HepG2 (cell line): ENCODE measurements around the gene PHACTR1. TPM values are rescaled to one million over a fixed set of nuclear protein-coding genes. Genes with fewer than 3 reads are reported as not detected.

Experiments used
- ATAC-seq: fragments of 200-7000 bp; cut with Tn5 transposase; 3 replicates; pipeline ENCODE4 v1.9.1; 2020; ENCODE audit warnings: mild to moderate bottlenecking, moderate library complexity
- BruUV-seq: library from RNA; stranded (reverse); fragments of 400-500 nt; replicated peaks from 2 replicates; lab custom pipeline; 2021; lab: Mats Ljungman, UMichigan
- CTCF ChIA-PET: fragments of 300-600 bp; formaldehyde crosslinking; extraction: SDS; loops from one replicate; lab custom pipeline; 2021; ENCODE audit warnings: low total read pairs, inconsistent platforms, low intra/inter-chr PET ratio; lab: Yijun Ruan, JAX
- POLR2A ChIA-PET: fragments of 350-600 bp; sonication (Branson Sonifier 250); formaldehyde crosslinking; loops from one replicate; lab custom pipeline; 2020; ENCODE audit warnings: antibody characterized with exemption, inconsistent platforms; lab: Yijun Ruan, JAX
- DNase-seq: peaks from one replicate; pipeline ENCODE4 v3.0.0-alpha.2; 2015; ENCODE audit warnings: low spot score
- FAIRE-seq: peaks from 3 replicates; lab custom pipeline; 2011; peaks lifted over from hg19 to GRCh38; lab: Jason Lieb, UNC
- H2AFZ ChIP-seq: one replicate; pipeline ENCODE4 v1.6.1; 2011; ENCODE audit warnings: low read length, inconsistent platforms
- H3K27ac ChIP-seq: fragments of 300-600 bp; 3 replicates; pipeline ENCODE4 v1.8.0; 2011; ENCODE audit warnings: mixed run types, mild to moderate bottlenecking, mixed read lengths, low read length, inconsistent platforms; ENCODE audit not compliant: insufficient read depth; ENCODE audit errors: extremely low read length
- H3K27me3 ChIP-seq, 2 experiments: fragments of 200-600 bp in 1 of 2; 2 replicates in 1 of 2; 3 replicates in 1 of 2; pipeline versions ENCODE4 v1.6.0 to v1.8.0; 2011; ENCODE audit warnings: low read length in 2 of 2, mild to moderate bottlenecking in 2 of 2, moderate library complexity in 2 of 2, inconsistent platforms in 1 of 2; ENCODE audit not compliant: insufficient read depth in 2 of 2, control insufficient read depth in 1 of 2
- H3K36me3 ChIP-seq, 2 experiments: fragments of 200-600 bp in 1 of 2; replicated peaks in 1 of 2; 2 replicates in 1 of 2; 3 replicates in 1 of 2; pipeline versions ENCODE4 v1.5.1 to v1.8.0; 2011; ENCODE audit warnings: low read length in 2 of 2, inconsistent platforms in 1 of 2; ENCODE audit not compliant: insufficient read depth in 2 of 2, control insufficient read depth in 1 of 2
- H3K4me1 ChIP-seq: 2 replicates; pipeline ENCODE4 v1.5.1; 2012; ENCODE audit warnings: low read length, inconsistent platforms; ENCODE audit not compliant: insufficient read depth
- H3K4me2 ChIP-seq: 2 replicates; pipeline ENCODE4 v1.6.0; 2011; ENCODE audit warnings: low read depth, low read length, inconsistent platforms
- H3K4me3 ChIP-seq, 3 experiments: fragments of 200-600 bp in 1 of 3; sonication (generic), shearing (Covaris generic) in 1 of 3; replicated peaks in 1 of 3; 2 replicates each; pipeline ENCODE4 v1.5.1; 2011 to 2016; ENCODE audit warnings: low read length in 3 of 3, inconsistent platforms in 2 of 3, low read depth in 2 of 3, mild to moderate bottlenecking in 2 of 3, control low read depth in 1 of 3, mixed read lengths in 1 of 3; ENCODE audit not compliant: insufficient read depth in 1 of 3
- H3K79me2 ChIP-seq: one replicate; pipeline ENCODE4 v1.6.1; 2011; ENCODE audit warnings: low read length, inconsistent platforms; ENCODE audit not compliant: insufficient read depth
- H3K9ac ChIP-seq: 2 replicates; pipeline ENCODE4 v1.6.0; 2011; ENCODE audit warnings: mild to moderate bottlenecking, low read depth, low read length, inconsistent platforms; ENCODE audit not compliant: insufficient read depth
- H3K9me3 ChIP-seq: 2 replicates; pipeline ENCODE4 v1.5.1; 2012; ENCODE audit warnings: mild to moderate bottlenecking, low read length
- H4K20me1 ChIP-seq: 2 replicates; pipeline ENCODE4 v1.6.0; 2011; ENCODE audit warnings: inconsistent platforms, mild to moderate bottlenecking, low read length, moderate library complexity; ENCODE audit not compliant: insufficient read depth
- EEA1 ChIP-seq: sonication (generic); formaldehyde crosslinking; IDR thresholded peaks from 2 replicates; pipeline ENCODE4 v1.5.1; 2020; ENCODE audit warnings: mild to moderate bottlenecking, missing genetic modification reagents, borderline replicate concordance
- ZFAT ChIP-seq: sonication (generic); formaldehyde crosslinking; conservative IDR thresholded peaks from 2 replicates; pipeline ENCODE4 v1.8.1; 2023; ENCODE audit warnings: missing genetic modification reagents, inconsistent platforms
- ZFP41 ChIP-seq: sonication (generic); formaldehyde crosslinking; IDR thresholded peaks from 2 replicates; pipeline ENCODE4 v1.4.0; 2020; ENCODE audit warnings: mild to moderate bottlenecking, missing genetic modification reagents, borderline replicate concordance
- ZNF160 ChIP-seq: sonication (generic); formaldehyde crosslinking; IDR thresholded peaks from 2 replicates; pipeline ENCODE4 v1.8.0; 2022; ENCODE audit warnings: mild to moderate bottlenecking, inconsistent platforms, missing genetic modification reagents
- ZNF235 ChIP-seq: sonication (generic); formaldehyde crosslinking; IDR thresholded peaks from 2 replicates; pipeline ENCODE4 v1.8.1; 2023; ENCODE audit warnings: mild to moderate bottlenecking, missing genetic modification reagents, borderline replicate concordance
- ZNF652 ChIP-seq: IDR thresholded peaks from 2 replicates; pipeline ENCODE4 v1.6.1; 2016; ENCODE audit warnings: low read depth, borderline replicate concordance
- WGBS: methylation state at CpG from one replicate; pipeline ENCODE4 v1.1.6; 2017; ENCODE audit warnings: low lambda C conversion rate; 5-methylcytosine and 5-hydroxymethylcytosine counted together
- in situ Hi-C: cut with HindIII; loops from 2 replicates; pipeline ENCODE4 v1.10.0; 2017; ENCODE audit warnings: low pct_unique_long_range_greater_than_20kb; ENCODE audit not compliant: extremely low pct_ligation_motif_present
- intact Hi-C: fragments of 100-400 bp; cut with micrococcal nuclease; formaldehyde crosslinking; loops from one replicate; pipeline ENCODE4 v1.10.0; 2022; ENCODE audit not compliant: unreplicated experiment
- polyA plus RNA-seq, 8 experiments: library from polyadenylated mRNA; depleted of rRNA in 3 of 8; stranded (reverse) in 7 of 8; unstranded in 1 of 8; fragments of >200 nt; fragmentation: Illumina TruSeq in 4 of 8; extraction: Trizol in 4 of 8; gene quantifications; 2 replicates each; pipeline versions ENCODE4 v1.2.1 to v1.2.3, GENCODE V29; 2011 to 2016; ENCODE audit warnings: low read depth in 4 of 8, missing spikeins in 1 of 8, mixed read lengths in 1 of 8; ENCODE audit not compliant: insufficient read depth in 1 of 8
- total RNA-seq, 5 experiments: library from RNA; depleted of rRNA; stranded (reverse); fragments of >200 nt; fragmentation: Illumina TruSeq; extraction: Trizol; gene quantifications; 2 replicates each; pipeline ENCODE4 v1.2.3, GENCODE V29; 2016; ENCODE audit warnings: low read depth in 1 of 5
- TF ChIP-seq, protein P1 (sequence below): sonication (generic); formaldehyde crosslinking; conservative IDR thresholded peaks from 2 replicates; pipeline ENCODE4 v1.4.0; 2020; ENCODE audit warnings: missing genetic modification reagents

The PHACTR1 gene
- total and polyA plus RNA-seq, 2 of the 13 experiments (the other 11 are each of a cell fraction or from before 2014, with no cell fraction given) = 0.09 TPM; not detected in 1

DNA sequence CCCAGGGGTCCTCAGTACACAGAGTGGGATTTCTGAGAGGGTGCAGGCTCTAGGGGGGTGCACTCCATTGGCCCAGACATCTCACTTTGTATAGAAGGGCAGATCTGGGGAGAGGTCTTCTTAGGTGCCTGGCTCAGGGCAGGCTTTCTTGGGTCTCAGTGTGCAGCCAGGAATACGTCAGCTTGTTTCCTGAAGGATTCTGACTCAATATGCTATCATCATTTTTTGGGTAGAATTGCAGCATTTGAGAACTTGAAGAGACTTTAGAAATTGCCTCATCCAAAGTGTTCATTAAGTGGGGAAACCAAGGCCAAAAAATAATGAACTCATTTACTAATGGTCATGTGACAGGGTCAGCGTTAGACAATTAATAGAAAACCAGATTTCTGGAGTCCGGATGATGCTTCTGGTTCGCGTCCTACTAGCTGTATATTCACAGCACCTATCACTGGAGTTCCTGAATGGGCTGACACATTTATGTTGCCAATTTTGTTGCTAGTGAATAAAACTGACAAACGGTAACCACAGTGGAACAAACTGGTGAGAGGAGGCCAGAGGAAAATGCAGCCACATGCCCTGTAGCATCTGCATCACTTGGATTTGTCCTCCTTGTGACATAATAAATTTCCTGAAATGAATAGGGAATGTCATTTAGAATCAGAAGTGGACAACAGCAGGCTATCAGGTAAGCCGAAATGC, 372.9 kb downstream of the PHACTR1 start:
- POLR2A ChIA-PET = no interaction called here
- Histone ChIP-seq H3K9ac (no peak overlapping the region), H3K9me3 (no peaks in the 10 kb centered on the region)
- WGBS = 51% methylated on average over 7 of the region's 7 CpGs
- TF ChIP-seq, protein P1, sequence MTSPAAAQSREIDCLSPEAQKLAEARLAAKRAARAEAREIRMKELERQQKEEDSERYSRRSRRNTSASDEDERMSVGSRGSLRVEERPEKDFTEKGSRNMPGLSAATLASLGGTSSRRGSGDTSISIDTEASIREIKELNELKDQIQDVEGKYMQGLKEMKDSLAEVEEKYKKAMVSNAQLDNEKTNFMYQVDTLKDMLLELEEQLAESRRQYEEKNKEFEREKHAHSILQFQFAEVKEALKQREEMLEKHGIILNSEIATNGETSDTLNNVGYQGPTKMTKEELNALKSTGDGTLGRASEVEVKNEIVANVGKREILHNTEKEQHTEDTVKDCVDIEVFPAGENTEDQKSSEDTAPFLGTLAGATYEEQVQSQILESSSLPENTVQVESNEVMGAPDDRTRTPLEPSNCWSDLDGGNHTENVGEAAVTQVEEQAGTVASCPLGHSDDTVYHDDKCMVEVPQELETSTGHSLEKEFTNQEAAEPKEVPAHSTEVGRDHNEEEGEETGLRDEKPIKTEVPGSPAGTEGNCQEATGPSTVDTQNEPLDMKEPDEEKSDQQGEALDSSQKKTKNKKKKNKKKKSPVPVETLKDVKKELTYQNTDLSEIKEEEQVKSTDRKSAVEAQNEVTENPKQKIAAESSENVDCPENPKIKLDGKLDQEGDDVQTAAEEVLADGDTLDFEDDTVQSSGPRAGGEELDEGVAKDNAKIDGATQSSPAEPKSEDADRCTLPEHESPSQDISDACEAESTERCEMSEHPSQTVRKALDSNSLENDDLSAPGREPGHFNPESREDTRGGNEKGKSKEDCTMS (CRISPR knock-in tag) = no peak
- TF ChIP-seq ZFP41 = no peak
- no peak for TF ChIP-seq ZNF160
- no peak for TF ChIP-seq ZNF652 (CRISPR knock-in tag)
- TF ChIP-seq EEA1 = no peak
- TF ChIP-seq ZFAT (CRISPR knock-in tag) = no peak
- TF ChIP-seq ZNF235 (CRISPR knock-in tag) = no peak
- TF ChIP-seq, all 625 proteins: peak for 0
- no peaks in the 10 kb centered on the region for H3K36me3 ChIP-seq
- no peaks in the 10 kb centered on the region for H3K4me1 ChIP-seq
- in situ Hi-C loops (no loop called here), intact Hi-C loops (no loop called here)
- CTCF ChIA-PET = no interaction called here
- peaks cover 2 to 3% of the 10 kb centered on the region in 2 experiments; a peak in 2 of 5 replicates for H3K27me3 ChIP-seq
- DNase-seq (no peak), FAIRE-seq (no peak), ATAC-seq (no peak)
- no peak overlapping the region for H3K27ac ChIP-seq
- H4K20me1 ChIP-seq = no peaks in the 10 kb centered on the region
- H2AFZ ChIP-seq = no peak overlapping the region
- no TSS peak for BruUV-seq
- H3K4me3 ChIP-seq = no peak overlapping the region
- no peak overlapping the region for H3K4me2 ChIP-seq
- H3K79me2 ChIP-seq = no peaks in the 10 kb centered on the region
